Peyer's patch (tissue), 4 donors: ENCODE results near the gene SPATA3. TPM values are rescaled to one million over a fixed set of nuclear protein-coding genes. Genes with fewer than 3 reads are reported as not detected.
A peak's percentile ranks its signal among the peaks of the same experiment; 100 is the strongest.
"Not testable (repeated sequence)": the region's sequence is repeated elsewhere in the genome, so short reads cannot be mapped to it uniquely, and the experiment has no call there.

Experiments
- DNase-seq, 3 donors: peaks; one replicate each; pipeline ENCODE4 v3.0.0-alpha.2; 2017 to 2019
- H3K27ac ChIP-seq, 4 donors: fragments of 200-600 bp; sonication (generic); one replicate each; pipeline ENCODE4 v1.5.1; 2016 to 2019
- H3K27me3 ChIP-seq, 2 donors: fragments of 200-600 bp; sonication (generic); one replicate each; pipeline ENCODE4 v1.5.1; 2019
- H3K36me3 ChIP-seq, 3 donors: fragments of 200-600 bp; sonication (generic); one replicate each; pipeline ENCODE4 v1.5.1; 2016 to 2019
- H3K4me1 ChIP-seq, 4 donors: fragments of 200-600 bp; sonication (generic); one replicate each; pipeline ENCODE4 v1.5.1; 2016 to 2019
- H3K4me3 ChIP-seq, 4 donors: fragments of 200-600 bp; sonication (generic); 1 replicate in 3 of 4; 2 replicates in 1 of 4; pipeline ENCODE4 v1.5.1; 2016 to 2019; ENCODE audit warnings: mild to moderate bottlenecking in 1 of 4
- H3K9me3 ChIP-seq, 4 donors: fragments of 200-600 bp; sonication (generic); one replicate each; pipeline ENCODE4 v1.5.1; 2016 to 2019; ENCODE audit warnings: mild to moderate bottlenecking in 1 of 4
- CTCF ChIP-seq, 6 experiments: fragments of 450-650 bp in 4 of 6; fragments of 200-600 bp in 2 of 6; sonication (generic) in 1 of 6; IDR thresholded peaks; one replicate each; pipeline ENCODE4 v1.5.1; 2017 to 2019; ENCODE audit warnings: antibody characterized with exemption in 6 of 6, mild to moderate bottlenecking in 3 of 6, moderate library complexity in 1 of 6
- POLR2A ChIP-seq, 2 donors: fragments of 450-650 bp; IDR thresholded peaks; one replicate each; pipeline ENCODE4 v1.5.1; 2017; ENCODE audit warnings: antibody characterized with exemption in 2 of 2, mild to moderate bottlenecking in 2 of 2, moderate library complexity in 2 of 2
- total RNA-seq, 4 donors: library from RNA; depleted of rRNA; stranded (reverse); fragments of >200 nt; gene quantifications; one replicate each; pipeline ENCODE4 v1.1.0, GENCODE V29; 2016

Gene SPATA3
- total RNA-seq, 4 donors from 2014 or later = not detected

- TF ChIP-seq CTCF (IDR thresholded peaks at IDR 0.05) = no peak
- no peaks in the 10 kb centered on the region for H3K9me3 ChIP-seq
- peaks cover 0 to 5% (median 0%) of the 10 kb centered on the region in 4 donors for H3K4me1 ChIP-seq
- no peak for DNase-seq
- no peak overlapping the region for H3K27ac ChIP-seq
- H3K27me3 ChIP-seq = no peaks in the 10 kb centered on the region
- no peaks in the 10 kb centered on the region for H3K36me3 ChIP-seq
- no peak overlapping the region for H3K4me3 ChIP-seq
Observed at GRCh38 chr2:230961091-230961491, 34.8 kb upstream of the SPATA3 start.

GRCh38 chr2:230964136-230964730, 31.7 kb upstream of the SPATA3 start:
- TF ChIP-seq POLR2A (IDR thresholded peaks at IDR 0.05) = no peak
- no peak for TF ChIP-seq CTCF (IDR thresholded peaks at IDR 0.05)
- no peak for DNase-seq
- no peak overlapping the region for H3K4me3 ChIP-seq
- H3K9me3 ChIP-seq = no peaks in the 10 kb centered on the region
- no peaks in the 10 kb centered on the region for H3K27me3 ChIP-seq
- H3K36me3 ChIP-seq = no peaks in the 10 kb centered on the region
- no peak overlapping the region for H3K27ac ChIP-seq
- H3K4me1 ChIP-seq = no peaks in the 10 kb centered on the region

- Histone ChIP-seq H3K27ac (no peak overlapping the region), H3K4me1 (no peaks in the 10 kb centered on the region), H3K9me3 (no peaks in the 10 kb centered on the region), H3K4me3 (no peak overlapping the region), H3K36me3 (no peaks in the 10 kb centered on the region), H3K27me3 (no peaks in the 10 kb centered on the region)
- no peak for DNase-seq
- no peak for TF ChIP-seq CTCF (IDR thresholded peaks at IDR 0.05)
- TF ChIP-seq POLR2A (IDR thresholded peaks at IDR 0.05) = no peak
Observed at GRCh38 chr2:230967113-230967512, 28.8 kb upstream of the SPATA3 start.

- H3K27me3 ChIP-seq, H3K27ac ChIP-seq, H3K4me1 ChIP-seq, H3K9me3 ChIP-seq, H3K36me3 ChIP-seq, H3K4me3 ChIP-seq, DNase-seq: not testable (repeated sequence)
Observed at GRCh38 chr2:230968314-230968713, 27.6 kb upstream of the SPATA3 start.

GRCh38 chr2:230968921-230969658, 26.8 kb upstream of the SPATA3 start:
- Histone ChIP-seq H3K27ac (peak overlapping the region in 2 of 4 donors; percentile 51 to 53), H3K36me3 (no peaks in the 10 kb centered on the region), H3K4me3 (peak overlapping the region; percentile 26 to 39 (median 26)), H3K4me1 (no peaks in the 10 kb centered on the region), H3K27me3 (no peaks in the 10 kb centered on the region), H3K9me3 (no peaks in the 10 kb centered on the region)
- DNase-seq = no peak
- TF ChIP-seq POLR2A (IDR thresholded peaks at IDR 0.05) (no peak), CTCF (IDR thresholded peaks at IDR 0.05) (no peak)

GRCh38 chr2:230969659-230970015, 26.3 kb upstream of the SPATA3 start:
- DNase-seq = no peak
- Histone ChIP-seq H3K4me3 (peak overlapping the region in 3 of 4 donors; percentile 26 to 39 (median 26)), H3K27me3 (no peaks in the 10 kb centered on the region)

More at GRCh38 chr2:230969659-230970015, 26.3 kb upstream of the SPATA3 start:
- H3K36me3 ChIP-seq = no peaks in the 10 kb centered on the region
- TF ChIP-seq CTCF (IDR thresholded peaks at IDR 0.05) (no peak), POLR2A (IDR thresholded peaks at IDR 0.05) (no peak)
- no peaks in the 10 kb centered on the region for H3K4me1 ChIP-seq
- H3K27ac ChIP-seq = peak overlapping the region in 1 of 4 donors; percentile 51
- H3K9me3 ChIP-seq = no peaks in the 10 kb centered on the region
